LHCN-M2 (cell line): ENCODE results near the gene MSN. TPM values are rescaled to one million over a fixed set of nuclear protein-coding genes. Genes with fewer than 3 reads are reported as not detected.

Experiments
- DNase-seq: peaks from one replicate; pipeline ENCODE4 v3.0.0-alpha.2; 2012; ENCODE audit warnings: low read depth
- total RNA-seq: library from RNA; depleted of rRNA; stranded (reverse); fragments of >200 nt; gene quantifications from 2 replicates; pipeline ENCODE4 v1.2.3, GENCODE V29; 2014

The MSN gene
- total RNA-seq, 1 experiment from 2014 or later: 326 TPM

GRCh38 chrX:65673857-65674203 lies 6.4 kb downstream of the MSN start:
- DNase-seq: no peak

- peak; percentile 36 for DNase-seq
These were observed 6.9 kb downstream of the MSN start for GRCh38 chrX:65674204-65674893.

GRCh38 chrX:65677954-65678469 lies 10.6 kb downstream of the MSN start:
- peak; percentile 81 for DNase-seq

- DNase-seq: peak; percentile 75
These were observed 11.7 kb downstream of the MSN start for GRCh38 chrX:65679071-65679540.

- DNase-seq: no peak
These were observed 14.4 kb downstream of the MSN start for GRCh38 chrX:65681810-65682209.

- no peak for DNase-seq
These were observed 17.7 kb downstream of the MSN start for GRCh38 chrX:65685112-65685511.

- no peak for DNase-seq
These were observed 18.8 kb downstream of the MSN start for GRCh38 chrX:65686236-65686635.

GRCh38 chrX:65687367-65687766 lies 19.9 kb downstream of the MSN start:
- DNase-seq: no peak

GRCh38 chrX:65688403-65688871 lies 21.0 kb downstream of the MSN start:
- peak; percentile 73 for DNase-seq

GRCh38 chrX:65689377-65689776 lies 21.9 kb downstream of the MSN start:
- DNase-seq: no peak

GRCh38 chrX:65690057-65690855 lies 22.8 kb downstream of the MSN start:
- DNase-seq: peak; percentile 90

GRCh38 chrX:65695849-65696449 lies 28.5 kb downstream of the MSN start:
- no peak for DNase-seq

- no peak for DNase-seq
These were observed 29.2 kb downstream of the MSN start for GRCh38 chrX:65696613-65697012.

GRCh38 chrX:65697211-65697641 lies 29.8 kb downstream of the MSN start:
- peak; percentile 44 for DNase-seq

- DNase-seq: peak; percentile 50
These were observed 30.7 kb downstream of the MSN start for GRCh38 chrX:65697915-65698796.

- no peak for DNase-seq
These were observed 35.5 kb downstream of the MSN start for GRCh38 chrX:65702956-65703355.

GRCh38 chrX:65705439-65705838 lies 38.0 kb downstream of the MSN start:
- DNase-seq: no peak

- DNase-seq: peak; percentile 87
These were observed 38.8 kb downstream of the MSN start for GRCh38 chrX:65706041-65706828.

- DNase-seq: peak; percentile 30
These were observed 39.7 kb downstream of the MSN start for GRCh38 chrX:65707151-65707550.
